A549 treated with AZD9567 at 1 μM for 4 hours (cell line): ENCODE data around the gene TCF25. TPM values are rescaled to one million over a fixed set of nuclear protein-coding genes. Genes with fewer than 3 reads are reported as not detected.

Experiments
- total RNA-seq: library from RNA; stranded (reverse); fragments of 200-300 nt; extraction: Qiagen RNA extraction; gene quantifications from 5 replicates; pipeline ENCODE4 v1.2.3, GENCODE V29; 2022; ENCODE audit not compliant: insufficient read depth

The TCF25 gene
- 42.7 to 87.2 TPM (median 85.1 TPM) in 5 replicates for total RNA-seq

DNA sequence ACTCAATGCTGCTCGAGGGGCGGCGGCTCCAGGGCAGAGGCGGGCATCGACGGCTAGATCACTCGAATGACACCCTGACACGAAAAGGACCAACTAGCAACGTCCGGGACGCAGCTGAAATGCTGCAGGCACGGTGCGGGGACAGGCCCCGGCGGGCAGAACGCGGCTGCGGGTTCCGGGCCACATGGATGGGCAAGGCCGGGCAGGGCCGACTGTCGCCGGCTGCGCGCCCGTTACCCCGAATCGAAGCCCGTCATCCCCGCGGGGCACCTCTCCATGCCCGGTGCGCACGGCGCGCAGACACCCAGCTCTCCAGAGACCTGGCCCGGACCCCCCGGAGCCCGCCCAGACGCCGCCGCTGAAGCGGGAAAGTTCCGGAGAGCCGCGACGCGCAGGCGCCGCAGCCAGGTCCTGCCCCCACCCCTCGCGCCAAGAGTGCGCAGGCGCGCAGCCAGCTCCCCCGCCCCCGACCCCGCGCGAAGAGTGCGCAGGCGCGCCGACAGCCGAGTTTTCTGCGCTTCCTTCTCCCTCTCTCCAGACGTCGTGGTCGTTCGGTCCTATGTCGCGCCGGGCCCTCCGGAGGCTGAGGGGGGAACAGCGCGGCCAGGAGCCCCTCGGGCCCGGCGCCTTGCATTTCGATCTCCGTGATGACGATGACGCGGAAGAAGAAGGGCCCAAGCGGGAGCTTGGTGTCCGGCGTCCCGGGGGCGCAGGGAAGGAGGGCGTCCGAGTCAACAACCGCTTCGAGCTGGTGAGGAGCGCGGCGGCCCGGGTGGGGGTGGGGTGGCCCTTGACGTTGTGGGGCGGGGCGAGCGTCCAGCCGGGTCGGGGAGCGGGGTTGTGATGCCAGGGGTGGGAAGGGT lies at the start of gene TCF25:
Gene TCF25, plus strand, starts transcription at position 484 of the 863 bp plus-strand sequence. Its CDS starts 76 bp downstream, at position 560.

GRCh38 chr16:89828199-89828869 lies 45.1 kb upstream of the TCF25 start, which contains the start of gene SPIRE2:
Gene SPIRE2, plus strand, starts transcription at chr16:89828475. Its CDS starts 76 bp downstream, at chr16:89828551.

DNA sequence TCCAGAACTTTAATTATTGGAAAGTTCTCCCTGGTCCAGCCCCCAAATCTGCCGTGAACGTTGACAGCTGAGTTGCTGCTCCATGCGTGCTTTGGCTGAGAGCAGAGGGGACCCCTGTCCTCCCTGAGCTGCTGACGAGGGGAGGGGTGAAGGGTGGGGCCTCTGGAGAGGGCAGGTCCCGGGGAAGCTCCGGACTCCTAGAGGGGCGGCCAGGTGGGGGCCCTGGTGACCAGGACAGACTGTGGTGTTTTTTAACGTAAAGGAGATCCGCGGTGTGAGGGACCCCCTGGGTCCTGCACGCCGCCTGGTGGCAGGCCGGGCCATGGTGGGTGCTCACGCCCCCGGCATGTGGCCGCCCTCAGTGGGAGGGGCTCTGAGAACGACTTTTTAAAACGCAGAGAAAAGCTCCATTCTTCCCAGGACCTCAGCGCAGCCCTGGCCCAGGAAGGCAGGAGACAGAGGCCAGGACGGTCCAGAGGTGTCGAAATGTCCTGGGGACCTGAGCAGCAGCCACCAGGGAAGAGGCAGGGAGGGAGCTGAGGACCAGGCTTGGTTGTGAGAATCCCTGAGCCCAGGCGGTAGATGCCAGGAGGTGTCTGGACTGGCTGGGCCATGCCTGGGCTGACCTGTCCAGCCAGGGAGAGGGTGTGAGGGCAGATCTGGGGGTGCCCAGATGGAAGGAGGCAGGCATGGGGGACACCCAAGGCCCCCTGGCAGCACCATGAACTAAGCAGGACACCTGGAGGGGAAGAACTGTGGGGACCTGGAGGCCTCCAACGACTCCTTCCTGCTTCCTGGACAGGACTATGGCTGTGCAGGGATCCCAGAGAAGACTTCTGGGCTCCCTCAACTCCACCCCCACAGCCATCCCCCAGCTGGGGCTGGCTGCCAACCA lies 45.3 kb downstream of the TCF25 start, which contains the start of gene MC1R:
Gene MC1R, plus strand, starts transcription at position 410 of the 895 bp plus-strand sequence. Its CDS starts 397 bp downstream, at position 807.

DNA sequence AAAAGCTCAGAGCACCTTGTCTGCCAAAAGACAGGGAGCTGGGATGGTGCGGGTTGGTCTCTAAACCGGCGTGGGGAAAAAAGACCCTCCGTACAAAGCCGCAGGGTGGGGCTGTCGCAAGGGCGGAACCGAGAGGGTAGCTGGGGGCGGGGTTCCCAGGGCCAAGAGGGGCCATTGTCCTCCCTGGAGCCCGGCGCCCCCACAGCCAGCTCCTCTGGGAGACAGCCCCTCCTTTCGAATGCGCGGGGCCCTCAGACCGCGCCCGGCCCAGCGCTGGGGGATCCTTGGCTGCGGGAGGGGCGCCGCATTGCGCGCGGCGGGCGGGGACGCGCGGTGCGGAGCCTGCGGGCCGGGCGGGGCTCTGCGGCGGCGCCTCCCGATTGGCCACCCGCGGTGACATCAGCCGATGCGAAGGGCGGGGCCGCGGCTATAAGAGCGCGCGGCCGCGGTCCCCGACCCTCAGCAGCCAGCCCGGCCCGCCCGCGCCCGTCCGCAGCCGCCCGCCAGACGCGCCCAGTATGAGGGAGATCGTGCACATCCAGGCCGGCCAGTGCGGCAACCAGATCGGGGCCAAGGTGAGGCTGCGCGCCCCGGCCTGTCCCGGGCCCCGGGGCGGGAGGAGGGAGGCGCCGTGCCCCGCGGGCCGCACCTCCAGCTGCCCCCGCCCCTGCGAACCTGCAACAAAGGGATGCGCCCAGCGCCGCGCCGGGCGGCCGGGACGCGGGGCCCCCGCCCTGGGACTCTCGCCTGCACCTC lies 49.7 kb downstream of the TCF25 start, which contains the start of gene TUBB3:
Gene TUBB3, plus strand, starts transcription at position 459 of the 756 bp plus-strand sequence. Its CDS starts 60 bp downstream, at position 519.

Other genes with a start within 250 kb of the TCF25 start
- gene CHMP1A, start 215.9 kb upstream of the TCF25 start, total RNA-seq = 91.4 to 130 TPM (median 96.9 TPM) in 5 replicates
- 15.6 to 17.3 TPM (median 16.9 TPM) in 5 replicates for gene SPATA33, start 215.8 kb upstream of the TCF25 start, total RNA-seq
- 33.1 to 62.5 TPM (median 51.7 TPM) in 5 replicates for gene CDK10, start 186.9 kb upstream of the TCF25 start, total RNA-seq
- gene SPATA2L, start 171.9 kb upstream of the TCF25 start, total RNA-seq = 7.7 to 13.6 TPM (median 12.9 TPM) in 5 replicates
- gene VPS9D1, start 152.7 kb upstream of the TCF25 start, total RNA-seq = 0.99 to 5.7 TPM (median 4.6 TPM) in 5 replicates
- gene ZNF276, start 152.1 kb upstream of the TCF25 start, total RNA-seq = 21.4 to 26.6 TPM (median 22.9 TPM) in 5 replicates
- gene FANCA, start 56.9 kb upstream of the TCF25 start, total RNA-seq = 26.8 to 40.5 TPM (median 36.0 TPM) in 5 replicates
- 4.9 to 8.5 TPM (median 8.2 TPM) in 5 replicates for gene SPIRE2, start 45.1 kb upstream of the TCF25 start, total RNA-seq
- gene MC1R, start 45.3 kb downstream of the TCF25 start, total RNA-seq = 4.6 to 7.8 TPM (median 7.0 TPM) in 5 replicates
- 242 to 323 TPM (median 295 TPM) in 5 replicates for gene TUBB3, start 49.8 kb downstream of the TCF25 start, total RNA-seq
- 88.1 to 118 TPM (median 115 TPM) in 5 replicates for gene DEF8, start 75.2 kb downstream of the TCF25 start, total RNA-seq
- gene DBNDD1, start 145.9 kb downstream of the TCF25 start, total RNA-seq = 49.8 to 61.5 TPM (median 54.9 TPM) in 5 replicates
- gene PRDM7, start 203.7 kb downstream of the TCF25 start, total RNA-seq = 0.06 TPM in 1 of 5 replicates, not detected in the others